Neural cell (in vitro differentiated cells): ENCODE data around the gene BCAT1. TPM values are rescaled to one million over a fixed set of nuclear protein-coding genes. Genes with fewer than 3 reads are reported as not detected.

ENCODE experiments used
- H2AFZ ChIP-seq: fragments of 200-600, 300-800 bp; sonication (generic), shearing (Covaris generic); 2 replicates; pipeline ENCODE4 v1.6.0; 2014; ENCODE audit warnings: low read depth, mild to moderate bottlenecking, antibody characterized with exemption, low read length, moderate library complexity
- H3F3A ChIP-seq: fragments of 200-600 bp; shearing (Covaris generic); 2 replicates; pipeline ENCODE4 v1.6.1; 2016; ENCODE audit warnings: mild to moderate bottlenecking, moderate library complexity, mixed read lengths, antibody characterized with exemption, low read length; ENCODE audit not compliant: insufficient read depth, poor library complexity, severe bottlenecking
- H3K27ac ChIP-seq: fragments of 200-600, 300-800 bp; sonication (generic), shearing (Covaris generic); 2 replicates; pipeline ENCODE4 v1.5.1; 2014; ENCODE audit warnings: mild to moderate bottlenecking, low read length, moderate library complexity
- H3K27me3 ChIP-seq: fragments of 300-800, 200-600 bp; sonication (generic), shearing (Covaris generic); 2 replicates; pipeline ENCODE4 v1.6.0; 2014; ENCODE audit warnings: mild to moderate bottlenecking, low read depth, low read length, moderate library complexity; ENCODE audit not compliant: insufficient read depth
- H3K36me3 ChIP-seq: fragments of 300-800, 200-600 bp; sonication (generic), shearing (Covaris generic); 2 replicates; pipeline ENCODE4 v1.5.1; 2014; ENCODE audit warnings: mild to moderate bottlenecking, antibody characterized with exemption, low read length, moderate library complexity; ENCODE audit not compliant: insufficient read depth
- H3K4me2 ChIP-seq: fragments of 300-800, 200-600 bp; sonication (generic), shearing (Covaris generic); 2 replicates; pipeline ENCODE4 v1.6.0; 2014; ENCODE audit warnings: mild to moderate bottlenecking, low read length
- H3K4me3 ChIP-seq: fragments of 300-800, 200-600 bp; sonication (generic), shearing (Covaris generic); 2 replicates; pipeline ENCODE4 v1.5.1; 2014; ENCODE audit warnings: mild to moderate bottlenecking, low read length, moderate library complexity
- H3K79me2 ChIP-seq: fragments of 200-600 bp; shearing (Covaris generic); replicated peaks from 2 replicates; pipeline ENCODE4 v1.6.0; 2014; ENCODE audit warnings: mild to moderate bottlenecking, low read length, moderate library complexity; ENCODE audit not compliant: insufficient read depth
- H3K9ac ChIP-seq: fragments of 300-800, 200-600 bp; sonication (generic), shearing (Covaris generic); 2 replicates; pipeline ENCODE4 v1.6.1; 2016; ENCODE audit warnings: mild to moderate bottlenecking, low read length, mixed read lengths
- H3K9me2 ChIP-seq: fragments of 200-600 bp; shearing (Covaris generic); 2 replicates; pipeline ENCODE4 v1.6.1; 2016; ENCODE audit warnings: mild to moderate bottlenecking, low read length, mixed read lengths; ENCODE audit not compliant: insufficient read depth
- H3K9me3 ChIP-seq: fragments of 200-600, 300-800 bp; sonication (generic), shearing (Covaris generic); 2 replicates; pipeline ENCODE4 v1.6.1; 2016; ENCODE audit warnings: mild to moderate bottlenecking, mixed run types, low read length, moderate library complexity, mixed read lengths
- H4K20me1 ChIP-seq: fragments of 200-600 bp; shearing (Covaris generic); 2 replicates; pipeline ENCODE4 v1.6.1; 2016; ENCODE audit warnings: mild to moderate bottlenecking, mixed run types; ENCODE audit not compliant: insufficient read depth
- EP300 ChIP-seq: fragments of 450-650 bp; conservative IDR thresholded peaks from 2 replicates; pipeline ENCODE4 v1.6.1; 2014; ENCODE audit warnings: antibody characterized with exemption, mild to moderate bottlenecking, moderate library complexity; ENCODE audit not compliant: poor library complexity, severe bottlenecking
- EZH2 ChIP-seq: fragments of 200-600, 300-800 bp; shearing (Covaris generic), sonication (generic); IDR thresholded peaks from 2 replicates; pipeline ENCODE4 v1.6.1; 2014; ENCODE audit warnings: antibody characterized with exemption, low read length, borderline replicate concordance, mild to moderate bottlenecking; ENCODE audit not compliant: insufficient read depth, poor library complexity, severe bottlenecking
- MXI1 ChIP-seq: fragments of 450-650 bp; conservative IDR thresholded peaks from 2 replicates; pipeline ENCODE4 v1.6.1; 2014; ENCODE audit warnings: antibody characterized with exemption, mild to moderate bottlenecking; ENCODE audit not compliant: poor library complexity, severe bottlenecking
- RAD21 ChIP-seq: fragments of 450-650 bp; conservative IDR thresholded peaks from 2 replicates; pipeline ENCODE4 v1.6.1; 2014; ENCODE audit warnings: antibody characterized with exemption, mild to moderate bottlenecking, moderate library complexity
- REST ChIP-seq: IDR thresholded peaks from 2 replicates; pipeline ENCODE4 v1.6.1; 2012; ENCODE audit warnings: borderline replicate concordance
- SMC3 ChIP-seq: fragments of 450-650 bp; conservative IDR thresholded peaks from 2 replicates; pipeline ENCODE4 v1.6.1; 2014; ENCODE audit warnings: antibody characterized with exemption, mild to moderate bottlenecking, moderate library complexity; ENCODE audit not compliant: poor library complexity
- TAF1 ChIP-seq: IDR thresholded peaks from 2 replicates; pipeline ENCODE4 v1.6.1; 2012; ENCODE audit warnings: low read depth
- polyA plus RNA-seq: library from polyadenylated mRNA; depleted of rRNA; stranded (reverse); fragments of >200 nt; gene quantifications from 2 replicates; pipeline ENCODE4 v1.2.3, GENCODE V29; 2014
- TF ChIP-seq, protein P1 (sequence below): fragments of 450-650 bp; IDR thresholded peaks from 2 replicates; pipeline ENCODE4 v1.5.1; 2014; ENCODE audit warnings: antibody characterized with exemption, mild to moderate bottlenecking, moderate library complexity; ENCODE audit not compliant: poor library complexity, severe bottlenecking

The BCAT1 gene
- polyA plus RNA-seq, 1 donor from 2014 or later, result 31.3 TPM

GRCh38 chr12:24795699-24796347, 153.1 kb downstream of the BCAT1 start:
- H2AFZ ChIP-seq, result no peak overlapping the region
- no peaks in the 10 kb centered on the region for H3K27me3 ChIP-seq
- H3K9ac ChIP-seq, result no peak overlapping the region
- H4K20me1 ChIP-seq, result no peaks in the 10 kb centered on the region
- H3K9me3 ChIP-seq, result no peaks in the 10 kb centered on the region
- H3K4me2 ChIP-seq, result no peak overlapping the region
- no peaks in the 10 kb centered on the region for H3K79me2 ChIP-seq
- H3K9me2 ChIP-seq, result no peaks in the 10 kb centered on the region
- H3K36me3 ChIP-seq, result no peaks in the 10 kb centered on the region
- H3K27ac ChIP-seq, result no peak overlapping the region
- no peaks in the 10 kb centered on the region for H3F3A ChIP-seq
- H3K4me3 ChIP-seq, result no peak overlapping the region
- no peak for TF ChIP-seq REST
- TF ChIP-seq TAF1, result no peak
- TF ChIP-seq EZH2, result no peak
- no peak for TF ChIP-seq EP300
- no peak for TF ChIP-seq RAD21
- TF ChIP-seq, protein P1, sequence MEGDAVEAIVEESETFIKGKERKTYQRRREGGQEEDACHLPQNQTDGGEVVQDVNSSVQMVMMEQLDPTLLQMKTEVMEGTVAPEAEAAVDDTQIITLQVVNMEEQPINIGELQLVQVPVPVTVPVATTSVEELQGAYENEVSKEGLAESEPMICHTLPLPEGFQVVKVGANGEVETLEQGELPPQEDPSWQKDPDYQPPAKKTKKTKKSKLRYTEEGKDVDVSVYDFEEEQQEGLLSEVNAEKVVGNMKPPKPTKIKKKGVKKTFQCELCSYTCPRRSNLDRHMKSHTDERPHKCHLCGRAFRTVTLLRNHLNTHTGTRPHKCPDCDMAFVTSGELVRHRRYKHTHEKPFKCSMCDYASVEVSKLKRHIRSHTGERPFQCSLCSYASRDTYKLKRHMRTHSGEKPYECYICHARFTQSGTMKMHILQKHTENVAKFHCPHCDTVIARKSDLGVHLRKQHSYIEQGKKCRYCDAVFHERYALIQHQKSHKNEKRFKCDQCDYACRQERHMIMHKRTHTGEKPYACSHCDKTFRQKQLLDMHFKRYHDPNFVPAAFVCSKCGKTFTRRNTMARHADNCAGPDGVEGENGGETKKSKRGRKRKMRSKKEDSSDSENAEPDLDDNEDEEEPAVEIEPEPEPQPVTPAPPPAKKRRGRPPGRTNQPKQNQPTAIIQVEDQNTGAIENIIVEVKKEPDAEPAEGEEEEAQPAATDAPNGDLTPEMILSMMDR, result no peak
- TF ChIP-seq MXI1, result no peak
- no peak for TF ChIP-seq SMC3

DNA sequence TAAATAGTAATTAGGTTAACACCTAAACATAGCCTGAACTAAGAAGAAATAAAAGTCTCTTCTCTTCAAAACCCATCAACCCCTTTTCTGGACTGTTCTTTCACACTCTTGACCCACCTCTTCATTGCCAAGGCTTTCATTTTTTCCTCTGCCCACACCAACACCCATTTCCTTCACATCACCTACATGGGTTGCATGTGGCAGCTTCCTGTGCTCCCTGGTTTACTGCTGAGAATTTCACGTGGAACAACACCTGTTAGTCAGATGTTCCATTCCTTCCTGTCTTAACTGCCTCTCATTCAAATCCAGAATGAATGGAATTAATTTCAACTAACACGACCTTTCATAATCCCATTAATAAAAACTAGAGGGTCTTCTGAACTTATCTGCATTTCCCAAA, 157.3 kb downstream of the BCAT1 start:
- Histone ChIP-seq H4K20me1 (no peaks in the 10 kb centered on the region), H3K9ac (no peak overlapping the region), H3K9me3 (no peaks in the 10 kb centered on the region), H3K79me2 (no peaks in the 10 kb centered on the region), H3K4me2 (no peak overlapping the region), H2AFZ (no peak overlapping the region), H3K9me2 (no peaks in the 10 kb centered on the region), H3K27ac (no peak overlapping the region), H3F3A (no peaks in the 10 kb centered on the region), H3K4me3 (no peak overlapping the region), H3K36me3 (no peaks in the 10 kb centered on the region), H3K27me3 (no peaks in the 10 kb centered on the region)
- TF ChIP-seq TAF1 (no peak), REST (no peak), EZH2 (no peak), SMC3 (no peak)
